HG03064 (cell line): Measurements from ENCODE around the gene S100B.
"Not testable (repeated sequence)": the region's sequence is repeated elsewhere in the genome, so short reads cannot be mapped to it uniquely, and the experiment has no call there.

ENCODE experiments used
- ATAC-seq: cut with Tn5 transposase; IDR thresholded peaks from one replicate; pipeline ENCODE4 v1.9.1; 2021; ENCODE audit warnings: low read depth; ENCODE audit not compliant: unreplicated experiment

Gene S100B

GRCh38 chr21:46604329-46604974 lies 430 bp downstream of the S100B start:
- no peak for ATAC-seq

- no peak for ATAC-seq
Measured at GRCh38 chr21:46603228-46603627, 1.7 kb downstream of the S100B start.

DNA sequence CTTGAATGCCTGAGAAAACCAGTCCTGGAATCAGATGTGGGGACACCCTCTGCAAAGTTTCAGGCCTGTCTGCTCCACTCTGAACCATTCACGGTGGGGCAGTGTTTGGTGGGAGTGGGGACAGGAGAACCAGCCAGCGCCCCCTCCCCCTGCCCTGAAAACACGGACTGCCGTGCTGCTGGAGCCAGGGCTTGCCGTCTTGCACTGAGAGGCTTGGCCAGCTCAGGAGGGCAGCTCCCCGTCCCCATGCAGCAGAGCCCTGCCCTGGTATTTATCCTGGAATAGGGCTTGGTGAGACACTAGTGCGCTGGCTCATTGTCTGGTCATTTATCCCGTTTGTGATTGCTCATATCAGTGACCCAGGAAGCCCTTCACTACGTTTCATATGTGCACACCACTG lies 3.9 kb downstream of the S100B start:
- ATAC-seq, result no peak

GRCh38 chr21:46600305-46600704 lies 4.6 kb downstream of the S100B start:
- ATAC-seq, result no peak

DNA sequence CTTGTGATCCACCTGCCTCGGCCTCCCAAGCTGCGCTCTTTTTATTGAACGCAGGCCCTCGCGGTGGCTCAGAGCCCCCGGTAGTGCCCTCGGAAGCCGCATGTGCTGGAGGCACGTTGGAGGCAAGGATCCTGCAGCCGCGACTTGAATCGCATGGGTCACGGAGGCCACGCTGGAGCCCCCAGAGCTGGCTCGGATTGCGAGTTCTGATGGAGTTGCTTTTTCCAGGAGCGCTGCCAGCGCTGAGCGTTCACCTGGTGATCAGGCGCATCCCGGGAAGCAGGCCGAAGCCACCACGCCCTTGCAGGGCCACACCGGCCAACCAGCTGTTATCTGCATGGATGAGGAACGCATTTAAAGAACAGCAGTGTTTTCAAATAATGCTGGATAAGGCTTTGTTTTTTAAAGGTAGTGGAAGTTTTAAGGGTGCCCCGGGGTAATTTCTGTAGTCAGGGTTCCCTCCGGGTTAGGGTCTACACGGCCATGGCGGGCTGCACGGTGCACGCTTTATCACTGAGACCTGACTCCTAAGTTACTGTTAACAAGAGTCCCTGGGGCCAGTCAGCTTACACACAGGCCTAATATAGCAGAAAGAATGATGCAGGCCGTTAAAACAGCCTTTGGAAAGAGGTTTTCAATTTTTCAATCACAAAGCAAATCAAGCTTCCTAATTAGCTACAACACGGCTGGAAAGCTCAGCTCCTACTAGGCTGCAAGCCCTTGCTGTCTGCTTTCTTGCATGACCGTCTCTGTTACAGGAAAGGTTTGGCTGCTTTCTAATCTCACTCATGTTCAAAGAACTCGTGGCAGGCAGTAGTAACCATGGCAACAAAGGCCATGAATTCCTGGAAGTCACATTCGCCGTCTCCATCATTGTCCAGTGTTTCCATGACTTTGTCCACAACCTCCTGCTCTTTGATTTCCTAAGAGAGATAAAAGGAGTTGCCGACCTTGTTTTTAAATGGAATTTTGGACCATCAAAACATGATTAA lies 6.0 kb downstream of the S100B start:
- ATAC-seq, result no peak

DNA sequence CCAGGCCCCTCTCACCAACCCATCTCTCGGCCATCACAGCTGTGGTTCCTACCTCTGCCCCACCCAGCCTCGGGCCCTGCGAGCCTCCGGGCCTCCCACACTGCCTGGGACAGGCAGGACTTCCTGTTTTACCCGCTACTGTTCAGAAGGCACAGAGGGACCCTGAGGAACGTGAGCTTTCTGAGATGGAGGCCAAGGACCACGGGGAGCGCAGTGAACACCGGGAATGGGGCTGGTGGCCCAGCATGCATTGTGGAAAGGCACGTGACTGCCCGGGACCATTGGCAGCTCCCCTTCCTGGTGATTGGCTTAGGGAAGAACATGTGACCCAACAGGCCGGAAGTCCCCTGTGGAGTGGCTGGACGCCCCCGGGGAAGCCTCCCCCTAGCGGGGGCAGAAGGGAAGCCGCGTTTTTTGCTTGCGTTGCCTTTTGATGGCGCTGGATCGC lies 7.0 kb downstream of the S100B start:
- no peak for ATAC-seq

- ATAC-seq, result no peak
Measured at GRCh38 chr21:46597031-46597430, 7.9 kb downstream of the S100B start.

- ATAC-seq, result no peak
Measured at GRCh38 chr21:46596201-46596600, 8.7 kb downstream of the S100B start.

DNA sequence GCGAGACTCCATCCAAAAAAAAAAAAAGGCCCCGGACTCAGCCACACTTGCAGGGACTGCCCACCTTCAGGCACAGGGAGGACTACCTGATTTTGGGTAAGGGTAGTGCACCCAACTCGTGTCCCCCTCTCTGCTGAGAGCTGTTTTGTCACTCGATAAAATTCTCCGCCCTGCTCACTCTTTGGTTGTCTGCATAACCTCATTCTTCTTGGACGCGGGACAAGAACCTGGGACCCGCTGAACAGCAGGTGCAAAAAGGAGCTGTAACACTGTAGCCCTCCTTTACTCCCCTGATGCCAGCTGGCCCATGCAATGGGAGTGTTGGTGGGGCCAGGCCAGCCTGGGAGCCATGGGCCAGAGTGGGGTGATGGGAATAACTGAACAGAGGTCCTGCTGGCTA lies 10.6 kb downstream of the S100B start:
- no peak for ATAC-seq

GRCh38 chr21:46585191-46585953 lies 19.5 kb downstream of the S100B start:
- ATAC-seq, result no peak

DNA sequence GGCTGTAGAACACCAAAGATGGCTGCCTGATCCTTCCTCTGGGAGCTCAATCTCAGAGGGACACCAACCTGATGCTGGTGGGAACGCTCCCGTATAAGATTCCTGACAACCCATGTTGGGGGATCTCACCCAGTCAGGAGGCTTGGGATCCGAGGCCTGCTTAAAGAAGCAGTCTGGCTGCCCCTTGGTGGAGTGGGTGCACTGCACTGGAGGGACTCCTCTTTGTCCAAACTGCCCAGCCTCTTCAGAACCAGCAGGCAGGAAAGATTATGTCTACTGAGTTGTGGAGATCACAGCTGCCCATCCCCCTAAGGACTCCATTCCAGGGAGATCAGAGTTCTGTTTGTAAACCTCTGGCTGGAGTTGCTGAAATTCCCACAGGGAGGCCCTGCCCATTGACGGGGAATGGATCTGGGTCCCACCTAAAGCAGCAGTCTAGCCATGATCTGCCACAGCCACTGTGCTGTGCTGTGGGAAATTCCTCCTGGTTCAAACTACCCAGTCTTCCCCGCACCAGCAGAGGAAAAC lies 23.0 kb downstream of the S100B start:
- ATAC-seq, result no peak

GRCh38 chr21:46579394-46579793 lies 25.5 kb downstream of the S100B start:
- not testable (repeated sequence) for ATAC-seq

GRCh38 chr21:46577786-46578185 lies 27.1 kb downstream of the S100B start:
- ATAC-seq, result not testable (repeated sequence)

DNA sequence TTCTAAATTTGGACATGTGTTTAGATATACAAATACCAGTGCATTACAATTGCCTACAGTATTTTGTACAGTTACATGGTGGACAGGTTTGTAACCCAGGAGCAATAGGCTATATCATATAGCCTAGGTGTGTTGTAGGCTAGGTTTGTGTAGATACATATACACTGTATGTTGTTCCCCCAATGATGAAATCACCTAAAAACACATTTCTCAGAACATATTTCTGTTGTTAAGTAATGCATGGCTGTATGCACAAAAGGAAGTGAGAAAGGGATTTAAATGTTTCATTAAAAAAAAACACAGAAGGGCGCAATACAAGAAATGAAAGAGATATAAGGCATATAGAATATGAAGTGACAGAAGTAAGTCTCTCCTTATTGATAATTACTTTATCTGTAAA lies 32.0 kb downstream of the S100B start:
- ATAC-seq, result no peak

- ATAC-seq, result no peak
Measured at GRCh38 chr21:46570631-46571030, 34.3 kb downstream of the S100B start.

- no peak for ATAC-seq
Measured at GRCh38 chr21:46570119-46570518, 34.8 kb downstream of the S100B start.

DNA sequence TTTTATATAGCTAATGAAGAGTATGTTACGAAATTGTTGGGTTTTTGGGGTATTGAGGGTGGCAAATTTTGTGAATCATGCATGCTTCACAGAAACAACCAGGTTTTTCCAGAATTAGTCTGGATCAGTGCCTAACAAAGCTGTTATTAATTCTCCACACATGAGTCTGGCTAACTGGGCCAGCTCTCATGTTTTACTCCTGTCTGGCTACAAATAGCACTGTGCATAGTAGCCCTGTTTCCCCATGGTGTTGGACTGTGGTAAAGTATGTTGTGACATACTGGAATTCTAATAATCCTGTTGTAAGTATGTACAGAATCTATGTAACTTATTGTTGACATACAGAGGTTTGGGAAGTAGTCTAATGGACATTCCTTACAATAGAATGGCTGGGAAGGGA lies 35.8 kb downstream of the S100B start:
- no peak for ATAC-seq

DNA sequence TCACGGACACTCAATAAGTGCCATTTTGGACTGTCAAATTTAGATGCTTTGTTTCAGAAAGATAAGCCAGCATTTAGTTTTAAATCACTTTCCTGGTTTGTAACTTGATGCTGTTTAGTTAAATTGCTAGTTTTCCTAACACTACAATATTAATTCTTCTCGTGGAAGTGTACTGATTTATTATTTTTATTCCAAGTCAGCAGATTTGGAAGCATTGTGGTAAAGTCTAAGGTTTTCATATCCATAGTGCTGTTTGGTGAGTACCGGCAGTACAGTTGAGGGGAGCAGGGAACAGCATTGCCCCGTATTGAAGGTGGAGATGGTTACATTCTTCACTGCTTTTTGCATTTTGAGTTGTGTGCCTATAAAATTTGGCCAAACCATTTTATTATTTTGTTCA lies 36.3 kb downstream of the S100B start:
- no peak for ATAC-seq

GRCh38 chr21:46567348-46567747 lies 37.5 kb downstream of the S100B start:
- ATAC-seq, result no peak

DNA sequence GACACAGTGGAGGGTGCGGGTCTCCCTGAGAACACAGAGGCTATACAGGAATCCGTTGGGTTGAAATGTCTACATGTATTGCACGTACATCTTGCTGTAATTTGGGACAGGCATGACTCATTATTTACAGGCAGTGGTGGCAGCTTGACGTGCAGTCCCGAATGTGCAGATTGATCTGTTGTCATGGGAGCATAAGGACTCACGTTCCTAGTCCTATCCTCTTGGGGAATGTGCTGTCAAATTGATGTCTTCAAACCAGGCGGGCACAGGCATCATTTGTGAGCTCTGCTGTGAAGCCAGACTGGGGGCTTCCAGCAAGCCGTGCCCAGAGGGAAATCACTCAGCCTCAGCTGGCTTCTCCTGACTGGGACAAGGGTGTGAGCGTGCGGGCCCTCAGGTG lies 40.5 kb downstream of the S100B start:
- ATAC-seq, result no peak
